MM.1S (cell line): Measurements from ENCODE around the gene SECISBP2.

ENCODE experiments used
- EZH2 ChIP-seq: fragments of 300-600 bp; sonication (generic); optimal IDR thresholded peaks from 2 replicates; pipeline ENCODE3; 2017; ENCODE audit warnings: low read depth, mild to moderate bottlenecking, antibody characterized with exemption, low read length, mixed read lengths
- TF ChIP-seq, protein P1 (sequence below): fragments of 300-600 bp; sonication (generic); IDR thresholded peaks from 2 replicates; pipeline ENCODE4 v1.5.1; 2016; ENCODE audit warnings: antibody characterized with exemption, low read length, mixed read lengths

- TF ChIP-seq, protein P1, sequence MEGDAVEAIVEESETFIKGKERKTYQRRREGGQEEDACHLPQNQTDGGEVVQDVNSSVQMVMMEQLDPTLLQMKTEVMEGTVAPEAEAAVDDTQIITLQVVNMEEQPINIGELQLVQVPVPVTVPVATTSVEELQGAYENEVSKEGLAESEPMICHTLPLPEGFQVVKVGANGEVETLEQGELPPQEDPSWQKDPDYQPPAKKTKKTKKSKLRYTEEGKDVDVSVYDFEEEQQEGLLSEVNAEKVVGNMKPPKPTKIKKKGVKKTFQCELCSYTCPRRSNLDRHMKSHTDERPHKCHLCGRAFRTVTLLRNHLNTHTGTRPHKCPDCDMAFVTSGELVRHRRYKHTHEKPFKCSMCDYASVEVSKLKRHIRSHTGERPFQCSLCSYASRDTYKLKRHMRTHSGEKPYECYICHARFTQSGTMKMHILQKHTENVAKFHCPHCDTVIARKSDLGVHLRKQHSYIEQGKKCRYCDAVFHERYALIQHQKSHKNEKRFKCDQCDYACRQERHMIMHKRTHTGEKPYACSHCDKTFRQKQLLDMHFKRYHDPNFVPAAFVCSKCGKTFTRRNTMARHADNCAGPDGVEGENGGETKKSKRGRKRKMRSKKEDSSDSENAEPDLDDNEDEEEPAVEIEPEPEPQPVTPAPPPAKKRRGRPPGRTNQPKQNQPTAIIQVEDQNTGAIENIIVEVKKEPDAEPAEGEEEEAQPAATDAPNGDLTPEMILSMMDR: no peak
- no peak for TF ChIP-seq EZH2
Observed at GRCh38 chr9:89339807-89340206, 21.5 kb downstream of the SECISBP2 start.
